ENCODE measurements around the gene KLHL40. TPM values are rescaled to one million over a fixed set of nuclear protein-coding genes. Genes with fewer than 3 reads are reported as not detected.

KLHL40 gene
- total RNA-seq, 1 experiment from 2014 or later, result not detected

- ChIA-PET POLR2A (ENCODE audit: low non-redundant PET) (no interaction called here), CTCF (no interaction called here)
- Histone ChIP-seq H3K36me3 (ENCODE audit: insufficient read depth, low read length, poor library complexity, severe bottlenecking) (no peaks in the 10 kb centered on the region), H3K4me1 (ENCODE audit: insufficient read depth, low read length, poor library complexity, severe bottlenecking) (no peaks in the 10 kb centered on the region), H3K27ac (ENCODE audit: low read depth, low read length, poor library complexity, severe bottlenecking) (peak within 1 kb of the TSS; percentile 80), H3K9me3 (ENCODE audit: low read depth, low read length, poor library complexity, severe bottlenecking) (no peaks in the 10 kb centered on the region), H3K4me3 (ENCODE audit: low read depth, low read length, poor library complexity, severe bottlenecking) (peak within 1 kb of the TSS; percentile 58), H3K27me3 (replicated peaks; ENCODE audit: insufficient read depth, low read depth, low read length, poor library complexity) (no peaks in the 10 kb centered on the region)
- no TSS peak for BruUV-seq (replicated peaks)
- intact Hi-C loops (cut with micrococcal nuclease; ENCODE audit: unreplicated experiment), result no loop called here
- TF ChIP-seq EZH2 (IDR thresholded peaks at IDR 0.05; ENCODE audit: borderline replicate concordance, low read depth, low read length, poor library complexity, severe bottlenecking), result no peak
- no peak for TF ChIP-seq CTCF (conservative IDR thresholded peaks at IDR 0.05; ENCODE audit: low read depth, low read length)
- no peak for DNase-seq (ENCODE audit: low spot score)
Observed at GRCh38 chr3:42653560-42654330, 31.6 kb upstream of the KLHL40 start, which contains the start of gene ZBTB47. ZBTB47 (plus strand) TSS chr3:42653697; CDS start chr3:42658356, 4,659 bp downstream.

- peak overlapping the region; percentile 58 for H3K4me3 ChIP-seq (ENCODE audit: low read depth, low read length, poor library complexity, severe bottlenecking)
- intact Hi-C loops (cut with micrococcal nuclease; ENCODE audit: unreplicated experiment), result no loop called here
- no peaks in the 10 kb centered on the region for H3K9me3 ChIP-seq (ENCODE audit: low read depth, low read length, poor library complexity, severe bottlenecking)
- peaks cover under 1% of the 10 kb centered on the region for H3K36me3 ChIP-seq (ENCODE audit: insufficient read depth, low read length, poor library complexity, severe bottlenecking)
- CTCF ChIA-PET, result no interaction called here
- no peaks in the 10 kb centered on the region for H3K27me3 ChIP-seq (replicated peaks; ENCODE audit: insufficient read depth, low read depth, low read length, poor library complexity)
- H3K4me1 ChIP-seq (ENCODE audit: insufficient read depth, low read length, poor library complexity, severe bottlenecking), result no peaks in the 10 kb centered on the region
- DNase-seq (ENCODE audit: low spot score), result peak; percentile 46
- BruUV-seq (replicated peaks), result no TSS peak
- TF ChIP-seq CTCF (conservative IDR thresholded peaks at IDR 0.05; ENCODE audit: low read depth, low read length) (no peak; the same call in 1 of the 2 replicates), EZH2 (IDR thresholded peaks at IDR 0.05; ENCODE audit: borderline replicate concordance, low read depth, low read length, poor library complexity, severe bottlenecking) (no peak)
- peak overlapping the region; percentile 80 for H3K27ac ChIP-seq (ENCODE audit: low read depth, low read length, poor library complexity, severe bottlenecking)
- POLR2A ChIA-PET (ENCODE audit: low non-redundant PET), result no interaction called here
Observed at GRCh38 chr3:42654331-42655201, 30.8 kb upstream of the KLHL40 start.

- no peak for DNase-seq (ENCODE audit: low spot score)
- Histone ChIP-seq H3K4me3 (ENCODE audit: low read depth, low read length, poor library complexity, severe bottlenecking) (peak overlapping the region; percentile 58), H3K27ac (ENCODE audit: low read depth, low read length, poor library complexity, severe bottlenecking) (no peak overlapping the region), H3K36me3 (ENCODE audit: insufficient read depth, low read length, poor library complexity, severe bottlenecking) (peaks cover 3% of the 10 kb centered on the region), H3K9me3 (ENCODE audit: low read depth, low read length, poor library complexity, severe bottlenecking) (no peaks in the 10 kb centered on the region), H3K27me3 (replicated peaks; ENCODE audit: insufficient read depth, low read depth, low read length, poor library complexity) (no peaks in the 10 kb centered on the region), H3K4me1 (ENCODE audit: insufficient read depth, low read length, poor library complexity, severe bottlenecking) (no peaks in the 10 kb centered on the region)
- intact Hi-C loops (cut with micrococcal nuclease; ENCODE audit: unreplicated experiment), result no loop called here
- POLR2A ChIA-PET (ENCODE audit: low non-redundant PET), result no interaction called here
- BruUV-seq (replicated peaks), result no TSS peak
- TF ChIP-seq CTCF (conservative IDR thresholded peaks at IDR 0.05; ENCODE audit: low read depth, low read length) (no peak), EZH2 (IDR thresholded peaks at IDR 0.05; ENCODE audit: borderline replicate concordance, low read depth, low read length, poor library complexity, severe bottlenecking) (no peak)
- CTCF ChIA-PET, result no interaction called here
Observed at GRCh38 chr3:42655331-42655888, 29.9 kb upstream of the KLHL40 start.
